Smooth muscle cell (in vitro differentiated cells): ENCODE data around the gene XRCC5. TPM values are rescaled to one million over a fixed set of nuclear protein-coding genes. Genes with fewer than 3 reads are reported as not detected.
A peak's percentile ranks its signal among the peaks of the same experiment; 100 is the strongest.

Experiments used
- DNase-seq: peaks from one replicate; lab custom pipeline; 2025; ENCODE audit not compliant: unreplicated experiment; lab: John Stamatoyannopoulos, UW
- H2AFZ ChIP-seq: fragments of 200-600 bp; sonication (generic); 2 replicates; pipeline ENCODE4 v1.6.0; 2016; ENCODE audit warnings: antibody characterized with exemption, low read depth, mild to moderate bottlenecking
- H3F3A ChIP-seq: fragments of 200-600 bp; sonication (generic); 2 replicates; pipeline ENCODE4 v1.6.0; 2017; ENCODE audit warnings: antibody characterized with exemption, low read depth
- H3K27ac ChIP-seq: fragments of 200-600 bp; sonication (generic); 2 replicates; pipeline ENCODE4 v1.5.1; 2016; ENCODE audit warnings: low read depth, mild to moderate bottlenecking
- H3K27me3 ChIP-seq: fragments of 200-600 bp; sonication (generic); 2 replicates; pipeline ENCODE4 v1.6.1; 2016; ENCODE audit warnings: low read depth, mild to moderate bottlenecking
- H3K36me3 ChIP-seq: fragments of 200-600 bp; sonication (generic); 2 replicates; pipeline ENCODE4 v1.5.1; 2016; ENCODE audit warnings: low read depth
- H3K4me1 ChIP-seq: fragments of 200-600 bp; sonication (generic); 2 replicates; pipeline ENCODE4 v1.5.1; 2016; ENCODE audit warnings: low read depth
- H3K4me2 ChIP-seq: fragments of 200-600 bp; sonication (generic); 2 replicates; pipeline ENCODE4 v1.6.0; 2016; ENCODE audit warnings: mild to moderate bottlenecking
- H3K4me3 ChIP-seq: fragments of 200-600 bp; sonication (generic); 2 replicates; pipeline ENCODE4 v1.5.1; 2016; ENCODE audit warnings: mild to moderate bottlenecking
- H3K79me2 ChIP-seq: fragments of 200-600 bp; sonication (generic); 2 replicates; pipeline ENCODE4 v1.6.0; 2016; ENCODE audit warnings: low read depth, mild to moderate bottlenecking
- H3K9ac ChIP-seq: fragments of 200-600 bp; sonication (generic); 2 replicates; pipeline ENCODE4 v1.6.0; 2016; ENCODE audit warnings: low read depth
- H3K9me3 ChIP-seq: fragments of 200-600 bp; sonication (generic); replicated peaks from 2 replicates; pipeline ENCODE4 v1.5.1; 2016; ENCODE audit warnings: low read depth
- H4K20me1 ChIP-seq: fragments of 200-600 bp; sonication (generic); 2 replicates; pipeline ENCODE4 v1.6.0; 2016; ENCODE audit warnings: low read depth
- CTCF ChIP-seq: fragments of 200-600 bp; sonication (generic); IDR thresholded peaks from 2 replicates; pipeline ENCODE4 v1.5.1; 2017; ENCODE audit warnings: borderline replicate concordance, mild to moderate bottlenecking, antibody characterized with exemption; ENCODE audit not compliant: insufficient read depth, poor library complexity, severe bottlenecking
- WGBS: methylation state at CpG from one replicate; pipeline ENCODE4 v1.1.7; 2016; ENCODE audit warnings: low lambda C conversion rate; 5-methylcytosine and 5-hydroxymethylcytosine counted together
- polyA plus RNA-seq: library from polyadenylated mRNA; unstranded; fragments of >200 nt; fragmentation: Nextera tagmentation; extraction: Ambion mirVana; gene quantifications from 2 replicates; pipeline ENCODE4 v1.2.1, GENCODE V29; 2016
- total RNA-seq: library from RNA; depleted of rRNA; stranded (reverse); fragments of >200 nt; gene quantifications from 2 replicates; pipeline ENCODE4 v1.2.3, GENCODE V29; 2014

XRCC5 gene
- total RNA-seq (266 and 283 TPM in 2 replicates), polyA plus RNA-seq (197 and 200 TPM in 2 replicates)

DNA sequence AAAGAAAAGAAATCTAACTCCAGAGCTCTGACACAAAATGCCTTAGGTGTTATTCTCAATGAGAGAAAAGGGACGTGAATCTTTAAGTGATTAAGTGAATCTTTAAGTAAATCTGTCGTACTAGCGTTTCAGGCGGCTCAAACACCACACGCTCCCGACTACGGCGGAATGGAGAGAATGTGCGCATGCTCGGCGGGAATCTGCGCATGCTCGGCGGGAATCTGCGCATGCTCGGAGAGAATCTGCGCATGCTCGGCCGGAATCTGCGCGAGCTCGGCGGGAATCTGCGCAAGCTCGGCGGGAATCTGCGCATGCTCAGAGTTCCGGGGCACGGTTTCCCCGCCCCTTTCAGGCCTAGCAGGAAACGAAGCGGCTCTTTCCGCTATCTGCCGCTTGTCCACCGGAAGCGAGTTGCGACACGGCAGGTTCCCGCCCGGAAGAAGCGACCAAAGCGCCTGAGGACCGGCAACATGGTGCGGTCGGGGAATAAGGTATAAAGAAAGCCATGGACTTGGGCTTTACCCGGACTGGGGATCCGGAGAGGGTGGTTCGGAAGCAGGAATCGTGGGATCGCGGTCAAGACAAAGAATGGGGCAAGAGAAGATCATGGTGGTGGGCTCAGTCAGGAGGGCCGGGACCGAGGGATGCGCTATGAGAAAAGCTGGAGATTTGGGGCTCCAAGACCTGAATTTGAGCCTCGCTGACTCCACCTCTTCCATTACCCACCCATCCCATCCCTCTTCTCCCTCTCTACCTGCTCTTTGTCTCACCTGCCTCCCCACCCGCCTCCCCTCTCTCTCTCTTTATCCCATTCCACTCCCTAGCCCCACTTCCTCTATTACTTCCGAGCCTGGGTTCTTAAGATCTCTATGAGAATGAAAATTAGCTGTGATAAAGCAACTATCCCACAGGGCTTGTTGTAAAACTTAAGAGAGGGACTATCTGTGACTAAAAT is at the start of gene XRCC5:
Gene XRCC5 (plus strand): TSS at position 382 of the 955 bp plus-strand sequence. CDS start 89 bp downstream, at position 471.
- no peaks in the 10 kb centered on the region for H3K36me3 ChIP-seq
- under 1% methylated on average over 57 of the region's 57 CpGs for WGBS
- no peaks in the 10 kb centered on the region for H3K9me3 ChIP-seq
- peak within 1 kb of the TSS; percentile 75 for H2AFZ ChIP-seq
- peak within 1 kb of the TSS; percentile 75 for H3K4me3 ChIP-seq
- H3K4me2 ChIP-seq = peak within 1 kb of the TSS; percentile 93
- no peak for TF ChIP-seq CTCF
- DNase-seq = peak; percentile 91
- peaks cover 33% of the 10 kb centered on the region for H3K4me1 ChIP-seq
- H3K27me3 ChIP-seq = no peaks in the 10 kb centered on the region
- peak within 1 kb of the TSS; percentile 92 for H3K9ac ChIP-seq
- peaks cover 9% of the 10 kb centered on the region for H4K20me1 ChIP-seq
- peaks cover 31% of the 10 kb centered on the region for H3F3A ChIP-seq
- H3K27ac ChIP-seq = peak within 1 kb of the TSS; percentile 75
- H3K79me2 ChIP-seq = peaks cover 44% of the 10 kb centered on the region

DNA sequence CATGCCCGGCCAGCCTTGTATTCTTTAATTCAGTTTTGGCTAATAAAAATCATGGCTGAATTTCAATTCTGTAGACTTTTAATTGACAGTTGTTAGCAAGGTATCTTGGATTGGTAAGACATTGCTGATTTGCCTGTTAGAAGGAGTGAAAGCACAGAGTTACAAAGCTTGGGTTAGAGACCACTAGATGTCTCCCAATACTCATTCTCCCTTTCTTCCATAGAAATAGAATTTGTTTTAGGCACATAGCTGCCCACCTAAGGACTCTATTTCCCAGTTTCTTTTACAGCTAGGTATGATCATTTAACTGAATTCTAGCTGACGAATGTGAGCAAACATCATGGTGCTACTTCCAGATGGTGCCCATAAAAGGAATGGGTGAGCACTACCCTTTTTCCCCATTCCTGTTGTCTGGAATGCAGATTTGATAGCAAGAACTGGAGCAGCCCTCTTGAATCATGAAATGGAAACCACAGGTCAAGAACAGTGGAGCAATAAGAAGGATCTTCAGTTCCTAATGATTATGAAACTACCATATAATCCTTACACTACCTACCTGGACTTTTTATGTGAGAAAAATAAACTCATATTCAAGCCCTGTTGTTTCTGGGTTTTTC is 45.0 kb upstream of the XRCC5 start:
- Histone ChIP-seq H4K20me1 (no peaks in the 10 kb centered on the region), H3F3A (no peaks in the 10 kb centered on the region), H2AFZ (no peak overlapping the region), H3K36me3 (no peaks in the 10 kb centered on the region), H3K9ac (no peak overlapping the region), H3K4me1 (no peaks in the 10 kb centered on the region), H3K27me3 (no peaks in the 10 kb centered on the region), H3K9me3 (no peaks in the 10 kb centered on the region), H3K79me2 (no peaks in the 10 kb centered on the region), H3K27ac (no peak overlapping the region), H3K4me3 (no peak overlapping the region), H3K4me2 (no peak overlapping the region)
- TF ChIP-seq CTCF = no peak
- no peak for DNase-seq
- WGBS = 92% methylated on average over 2 of the region's 2 CpGs

GRCh38 chr2:216064665-216065064 is 44.5 kb upstream of the XRCC5 start:
- DNase-seq = no peak
- no peak for TF ChIP-seq CTCF
- no peak overlapping the region for H2AFZ ChIP-seq

More at GRCh38 chr2:216064665-216065064, 44.5 kb upstream of the XRCC5 start:
- Histone ChIP-seq H3F3A (no peaks in the 10 kb centered on the region), H3K9ac (no peak overlapping the region), H3K4me3 (no peak overlapping the region), H3K9me3 (no peaks in the 10 kb centered on the region), H3K36me3 (no peaks in the 10 kb centered on the region), H3K4me1 (no peaks in the 10 kb centered on the region), H3K79me2 (no peaks in the 10 kb centered on the region), H3K4me2 (no peak overlapping the region), H3K27me3 (no peaks in the 10 kb centered on the region), H3K27ac (no peak overlapping the region), H4K20me1 (no peaks in the 10 kb centered on the region)
- WGBS = 89% methylated on average over 1 of the region's 1 CpG
